RWPE2 (cell line): Measurements from ENCODE around the gene C1orf50.

Experiments
- ATAC-seq: fragments of 200-7000 bp; cut with Tn5 transposase; 3 replicates; pipeline ENCODE4 v1.9.1; 2021; ENCODE audit warnings: low read depth
- DNase-seq: peaks from one replicate; pipeline ENCODE4 v3.0.0-alpha.2; 2020; ENCODE audit warnings: low spot score
- H3K27ac ChIP-seq: fragments of 450-650 bp; 2 replicates; pipeline ENCODE4 v1.5.1; 2017; ENCODE audit warnings: mild to moderate bottlenecking; ENCODE audit not compliant: poor library complexity, severe bottlenecking
- H3K27me3 ChIP-seq: fragments of 250-450 bp; sonication (Bioruptor Pico); 2 replicates; pipeline ENCODE4 v1.5.1; 2021; ENCODE audit warnings: mild to moderate bottlenecking, moderate library complexity; ENCODE audit not compliant: insufficient read depth, poor library complexity, severe bottlenecking
- H3K36me3 ChIP-seq: fragments of 250-450 bp; sonication (Bioruptor Pico); 2 replicates; pipeline ENCODE4 v1.5.1; 2020; ENCODE audit warnings: low read depth, mild to moderate bottlenecking, moderate library complexity
- H3K4me1 ChIP-seq: fragments of 250-450 bp; sonication (Bioruptor Pico); 2 replicates; pipeline ENCODE4 v1.5.1; 2021; ENCODE audit warnings: mild to moderate bottlenecking, moderate library complexity; ENCODE audit not compliant: insufficient read depth, poor library complexity, severe bottlenecking
- H3K4me3 ChIP-seq: fragments of 250-450 bp; sonication (Bioruptor Pico); 2 replicates; pipeline ENCODE4 v1.5.1; 2021; ENCODE audit warnings: mild to moderate bottlenecking, moderate library complexity; ENCODE audit not compliant: severe bottlenecking
- H3K9me3 ChIP-seq: fragments of 250-450 bp; sonication (Bioruptor Pico); 2 replicates; pipeline ENCODE4 v1.5.1; 2021; ENCODE audit warnings: mild to moderate bottlenecking, moderate library complexity; ENCODE audit not compliant: severe bottlenecking
- TF ChIP-seq, protein P1 (sequence below): fragments of 450-650 bp; IDR thresholded peaks from one replicate; pipeline ENCODE4 v1.5.1; 2017; ENCODE audit warnings: mild to moderate bottlenecking, moderate library complexity; ENCODE audit not compliant: poor library complexity, severe bottlenecking

Gene C1orf50

DNA sequence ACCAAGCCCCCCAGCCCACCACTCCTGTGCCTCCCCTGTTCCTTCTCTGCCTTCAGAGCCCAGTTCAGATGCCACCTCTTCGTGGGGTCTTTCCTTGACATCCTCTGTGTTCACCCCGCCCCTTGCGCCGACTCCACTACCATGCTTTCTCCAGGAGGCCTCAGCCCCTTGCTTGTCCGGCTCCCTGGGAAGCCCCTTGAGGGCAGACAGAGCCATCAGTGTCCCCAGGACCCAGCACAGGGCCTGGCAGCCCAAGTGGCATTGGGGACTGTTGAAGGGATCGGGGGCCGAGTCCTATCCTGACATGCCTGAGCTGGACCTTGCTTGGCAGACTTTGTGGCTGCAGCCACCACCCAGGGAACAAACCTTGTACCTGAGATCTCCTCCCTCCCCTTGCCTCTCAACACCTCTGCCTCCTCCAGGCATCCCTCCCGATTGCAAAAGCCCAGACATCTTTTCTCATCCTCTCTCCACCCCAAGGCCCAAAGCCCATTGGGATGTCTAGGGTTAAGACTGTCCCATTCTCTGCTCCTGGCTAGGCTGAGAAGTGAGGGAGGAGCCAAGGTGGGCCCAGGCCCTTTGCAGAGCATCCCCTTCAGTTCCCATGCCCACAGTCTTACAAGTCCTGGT lies 30.4 kb upstream of the C1orf50 start:
- no peaks in the 10 kb centered on the region for H3K9me3 ChIP-seq
- no peaks in the 10 kb centered on the region for H3K27me3 ChIP-seq
- no peak overlapping the region for H3K27ac ChIP-seq
- H3K36me3 ChIP-seq, result no peaks in the 10 kb centered on the region
- ATAC-seq (no peak), DNase-seq (no peak)
- TF ChIP-seq, protein P1, sequence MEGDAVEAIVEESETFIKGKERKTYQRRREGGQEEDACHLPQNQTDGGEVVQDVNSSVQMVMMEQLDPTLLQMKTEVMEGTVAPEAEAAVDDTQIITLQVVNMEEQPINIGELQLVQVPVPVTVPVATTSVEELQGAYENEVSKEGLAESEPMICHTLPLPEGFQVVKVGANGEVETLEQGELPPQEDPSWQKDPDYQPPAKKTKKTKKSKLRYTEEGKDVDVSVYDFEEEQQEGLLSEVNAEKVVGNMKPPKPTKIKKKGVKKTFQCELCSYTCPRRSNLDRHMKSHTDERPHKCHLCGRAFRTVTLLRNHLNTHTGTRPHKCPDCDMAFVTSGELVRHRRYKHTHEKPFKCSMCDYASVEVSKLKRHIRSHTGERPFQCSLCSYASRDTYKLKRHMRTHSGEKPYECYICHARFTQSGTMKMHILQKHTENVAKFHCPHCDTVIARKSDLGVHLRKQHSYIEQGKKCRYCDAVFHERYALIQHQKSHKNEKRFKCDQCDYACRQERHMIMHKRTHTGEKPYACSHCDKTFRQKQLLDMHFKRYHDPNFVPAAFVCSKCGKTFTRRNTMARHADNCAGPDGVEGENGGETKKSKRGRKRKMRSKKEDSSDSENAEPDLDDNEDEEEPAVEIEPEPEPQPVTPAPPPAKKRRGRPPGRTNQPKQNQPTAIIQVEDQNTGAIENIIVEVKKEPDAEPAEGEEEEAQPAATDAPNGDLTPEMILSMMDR, result no peak
- H3K4me1 ChIP-seq, result no peaks in the 10 kb centered on the region
- no peak overlapping the region for H3K4me3 ChIP-seq

DNA sequence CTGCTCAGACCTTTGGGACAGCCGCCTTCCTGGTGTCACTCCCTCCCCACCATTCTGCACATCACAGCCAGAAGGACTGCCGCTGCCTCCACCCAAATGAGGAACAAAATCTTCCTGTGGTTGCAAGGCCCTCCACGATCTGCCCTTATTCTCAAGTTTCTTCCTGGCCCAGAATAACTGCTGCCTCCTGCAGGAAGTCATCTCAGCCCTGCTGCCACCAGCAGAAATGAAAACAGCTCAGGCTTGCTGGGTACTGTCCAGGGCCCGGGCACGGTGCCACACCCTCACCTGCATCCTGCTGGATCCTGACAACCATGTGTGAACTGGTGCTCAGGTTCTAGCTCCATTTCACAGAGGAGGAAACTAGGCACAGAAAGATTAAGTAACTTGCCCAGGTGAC lies 29.8 kb upstream of the C1orf50 start:
- no peak for ATAC-seq
- Histone ChIP-seq H3K27ac (no peak overlapping the region), H3K27me3 (no peaks in the 10 kb centered on the region), H3K4me1 (no peaks in the 10 kb centered on the region), H3K36me3 (no peaks in the 10 kb centered on the region), H3K9me3 (no peaks in the 10 kb centered on the region), H3K4me3 (no peak overlapping the region)
- DNase-seq, result no peak
- TF ChIP-seq, protein P1, result no peak

DNA sequence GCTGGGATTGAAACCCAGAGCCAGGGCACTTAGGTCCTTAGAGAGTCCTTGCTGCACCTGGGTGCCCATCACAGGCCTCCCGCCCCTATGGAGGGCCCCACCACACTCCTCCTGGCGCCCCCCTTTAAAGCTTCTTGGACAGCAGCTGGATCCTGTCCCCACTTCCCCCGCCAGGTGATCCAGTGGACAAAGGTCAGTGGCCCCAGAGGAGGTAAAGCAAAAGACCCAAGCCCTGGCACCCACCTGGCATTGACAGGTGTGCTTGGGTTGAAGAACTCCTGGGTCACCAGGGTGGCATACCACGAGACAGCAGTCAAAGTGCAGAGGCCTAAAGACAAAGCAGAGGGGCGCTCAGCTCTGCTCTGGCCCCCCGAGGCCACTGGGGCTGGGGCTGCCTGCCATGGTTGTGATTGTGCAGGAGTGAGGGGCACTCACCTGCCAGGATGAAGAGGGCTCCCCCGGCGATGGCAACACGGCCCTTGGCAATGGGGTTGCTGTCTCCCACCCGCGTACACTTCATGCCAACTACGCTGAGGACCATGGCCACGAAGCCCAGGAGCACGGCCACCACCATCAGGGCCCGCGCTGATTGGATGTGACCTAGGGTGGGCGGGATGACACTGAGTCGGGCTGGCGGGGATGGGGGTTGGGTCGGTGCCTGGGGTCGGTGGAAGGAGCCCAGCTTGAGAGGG lies 28.9 kb upstream of the C1orf50 start:
- no peaks in the 10 kb centered on the region for H3K36me3 ChIP-seq
- ATAC-seq (no peak), DNase-seq (no peak)
- H3K4me1 ChIP-seq, result peaks cover 7% of the 10 kb centered on the region
- H3K27ac ChIP-seq, result no peak overlapping the region
- H3K4me3 ChIP-seq, result no peak overlapping the region
- no peaks in the 10 kb centered on the region for H3K9me3 ChIP-seq
- TF ChIP-seq, protein P1, result no peak
- H3K27me3 ChIP-seq, result no peaks in the 10 kb centered on the region

DNA sequence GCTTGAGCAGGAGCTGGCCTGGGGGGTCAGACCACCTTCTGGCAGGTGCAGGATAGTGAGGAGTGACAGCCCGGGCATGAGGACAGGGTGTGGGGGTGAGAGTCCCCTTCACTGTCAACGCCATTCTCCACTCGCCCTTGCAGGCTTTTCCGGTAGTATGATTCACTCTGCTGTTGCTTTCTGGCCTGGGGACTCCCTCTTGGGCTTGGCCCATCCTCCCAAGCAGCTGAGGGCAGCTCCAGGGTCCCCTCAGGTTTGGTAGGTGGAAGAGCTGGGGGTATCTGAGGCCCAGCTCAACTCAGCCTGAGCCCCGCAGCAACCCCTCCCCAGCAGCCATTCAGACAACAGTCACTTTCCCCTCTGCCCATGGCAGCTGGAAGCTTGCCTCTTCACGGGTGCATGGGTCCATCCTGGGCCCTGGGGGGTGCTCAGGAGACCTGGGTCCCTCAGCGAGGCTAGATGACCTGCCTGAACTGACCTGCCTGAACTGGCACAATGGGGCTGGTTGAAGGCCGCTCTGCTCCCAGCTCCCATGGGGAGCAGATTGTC lies 28.3 kb upstream of the C1orf50 start:
- DNase-seq, result no peak
- TF ChIP-seq, protein P1, result no peak
- Histone ChIP-seq H3K9me3 (no peaks in the 10 kb centered on the region), H3K27ac (no peak overlapping the region), H3K36me3 (no peaks in the 10 kb centered on the region), H3K4me1 (peaks cover 12% of the 10 kb centered on the region), H3K27me3 (no peaks in the 10 kb centered on the region), H3K4me3 (no peak overlapping the region)
- no peak for ATAC-seq
